HG03575 (cell line): ENCODE measurements around the gene ANXA8L1.
"Not testable (repeated sequence)": the region's sequence is repeated elsewhere in the genome, so short reads cannot be mapped to it uniquely, and the experiment has no call there.

Experiments used
- ATAC-seq: cut with Tn5 transposase; IDR thresholded peaks from one replicate; pipeline ENCODE4 v1.9.1; 2021; ENCODE audit not compliant: unreplicated experiment, insufficient number of reproducible peaks, low FRiP score; ENCODE audit errors: extremely low read depth

ANXA8L1 gene, protein sequence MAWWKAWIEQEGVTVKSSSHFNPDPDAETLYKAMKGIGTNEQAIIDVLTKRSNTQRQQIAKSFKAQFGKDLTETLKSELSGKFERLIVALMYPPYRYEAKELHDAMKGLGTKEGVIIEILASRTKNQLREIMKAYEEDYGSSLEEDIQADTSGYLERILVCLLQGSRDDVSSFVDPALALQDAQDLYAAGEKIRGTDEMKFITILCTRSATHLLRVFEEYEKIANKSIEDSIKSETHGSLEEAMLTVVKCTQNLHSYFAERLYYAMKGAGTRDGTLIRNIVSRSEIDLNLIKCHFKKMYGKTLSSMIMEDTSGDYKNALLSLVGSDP

DNA sequence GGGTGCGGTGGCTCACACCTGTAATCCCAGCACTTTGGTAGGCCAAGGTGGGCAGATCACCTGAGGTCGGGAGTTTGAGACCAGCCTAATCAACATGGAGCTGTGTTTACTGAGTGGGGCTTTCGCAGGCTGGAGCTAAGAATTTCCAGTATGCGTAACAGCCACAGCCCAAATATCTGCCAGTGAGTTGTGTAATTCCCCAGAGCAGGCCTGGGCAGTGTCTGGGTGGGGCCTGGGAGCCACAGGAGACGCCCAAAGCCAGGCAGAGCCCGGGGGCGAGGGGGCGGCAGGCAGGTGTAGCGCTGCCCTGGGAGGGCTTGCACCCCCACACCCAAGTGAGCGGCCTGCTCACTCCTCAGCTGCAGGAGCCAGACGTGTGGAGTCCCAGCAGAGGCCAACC is at the start of gene ANXA8L1:
Gene ANXA8L1 (plus strand): TSS at position 371 of the 400 bp plus-strand sequence. CDS start 76 bp downstream, outside the sequence.
- not testable (repeated sequence) for ATAC-seq

- ATAC-seq: no peak
Observed at GRCh38 chr10:46326066-46326465, 49.5 kb upstream of the ANXA8L1 start.

DNA sequence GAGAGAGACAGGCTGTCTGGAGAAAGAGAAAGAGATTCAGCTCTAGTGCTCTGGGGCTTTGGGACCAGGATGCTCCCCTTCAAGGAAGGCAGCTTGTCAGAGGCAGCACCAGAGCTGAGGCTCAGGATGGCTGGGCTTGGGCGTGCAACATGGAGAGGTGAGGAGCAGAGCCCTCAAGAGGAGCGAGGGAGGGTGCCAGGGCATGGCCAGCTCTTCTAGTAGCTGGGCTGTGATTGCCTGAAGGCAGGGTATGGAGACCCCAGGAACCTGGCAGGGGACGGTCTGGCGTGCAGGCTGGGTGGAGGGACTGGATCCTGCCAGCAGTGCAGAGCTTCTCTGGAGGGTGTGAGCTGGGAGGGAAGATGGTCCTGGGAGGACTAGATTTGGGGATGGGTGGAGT is 48.6 kb upstream of the ANXA8L1 start:
- no peak for ATAC-seq

DNA sequence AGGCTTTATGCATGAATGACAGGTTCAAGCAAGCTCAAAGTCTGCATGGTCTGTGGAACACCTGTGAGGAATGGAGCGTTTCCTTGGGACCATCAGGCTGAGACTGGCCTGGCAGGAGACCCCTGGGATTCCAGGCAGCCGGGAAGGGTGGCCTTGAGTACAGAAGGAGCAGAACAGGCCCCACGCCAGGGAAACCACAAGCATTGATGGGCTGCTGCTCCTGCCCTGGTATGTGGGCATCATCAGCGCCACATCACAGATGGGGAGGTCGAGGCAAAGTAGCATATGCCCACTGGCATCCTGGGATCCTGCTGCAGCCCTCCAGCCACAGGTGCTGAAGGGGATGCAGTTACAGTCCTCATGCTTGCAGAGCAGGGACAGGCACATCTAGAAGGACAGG is 47.9 kb upstream of the ANXA8L1 start:
- ATAC-seq: no peak

DNA sequence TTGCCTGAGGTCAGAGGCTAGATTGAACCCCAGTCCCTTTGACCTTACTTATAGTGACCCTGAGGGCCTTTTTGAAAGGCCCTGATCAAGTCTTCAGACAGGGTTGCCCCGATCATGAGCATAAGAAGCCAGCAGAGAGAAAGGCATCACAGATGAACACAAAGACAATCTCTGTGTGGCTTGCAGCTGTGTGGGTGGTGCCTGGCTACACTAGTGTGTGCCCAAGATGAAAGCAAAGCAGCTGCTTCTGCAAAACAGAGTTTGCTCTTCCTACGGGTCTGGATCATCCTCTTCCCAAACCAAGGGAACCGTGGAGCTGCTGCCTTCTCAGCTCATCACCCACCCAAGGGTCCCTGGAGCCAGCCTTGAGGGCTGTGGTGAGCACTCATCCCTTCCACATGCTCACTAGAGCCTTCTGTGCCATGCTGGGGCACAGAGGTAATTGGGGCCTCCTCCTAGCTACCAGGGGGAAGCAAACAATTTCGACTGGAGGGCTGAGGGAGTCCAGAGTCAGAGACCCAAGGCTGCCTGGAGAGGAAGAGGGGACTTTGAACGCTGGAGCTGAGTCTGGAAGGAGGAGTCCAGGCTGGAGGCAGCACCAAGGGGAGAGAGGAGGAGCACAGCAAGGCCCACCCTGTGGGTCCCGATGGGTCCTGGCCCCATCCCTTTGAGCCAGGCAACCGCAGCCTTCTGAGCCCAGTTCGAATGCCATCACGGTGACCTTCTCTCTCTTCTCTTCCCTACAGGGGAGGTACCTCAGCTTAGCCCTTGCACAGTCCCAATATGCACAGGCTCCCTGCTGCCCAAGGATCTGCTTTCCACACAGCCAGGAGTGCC is 46.5 kb upstream of the ANXA8L1 start:
- no peak for ATAC-seq

GRCh38 chr10:46329690-46330016 is 45.9 kb upstream of the ANXA8L1 start:
- ATAC-seq: no peak

GRCh38 chr10:46330894-46331293 is 44.7 kb upstream of the ANXA8L1 start:
- ATAC-seq: no peak

DNA sequence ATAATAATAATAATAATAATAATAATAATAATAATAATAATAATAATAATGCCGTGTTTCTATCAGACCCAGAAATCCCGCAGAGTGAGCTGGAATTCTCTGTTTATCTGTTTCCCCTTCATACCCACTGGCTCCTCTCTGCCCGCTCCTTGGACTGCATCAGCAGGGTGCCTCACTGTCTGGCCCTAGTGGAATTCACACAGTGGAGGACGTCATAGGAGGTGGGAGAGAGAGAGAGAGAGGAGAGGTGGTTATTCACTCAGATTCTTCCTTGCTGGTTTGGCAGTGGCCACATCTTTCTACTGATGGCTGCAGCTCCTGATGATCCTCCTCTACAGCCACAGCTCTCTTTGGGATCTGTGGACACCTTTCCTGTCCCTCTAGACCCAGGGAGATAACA is 10.1 kb upstream of the ANXA8L1 start:
- not testable (repeated sequence) for ATAC-seq

GRCh38 chr10:46367209-46367608 is 8.4 kb upstream of the ANXA8L1 start:
- ATAC-seq: not testable (repeated sequence)

DNA sequence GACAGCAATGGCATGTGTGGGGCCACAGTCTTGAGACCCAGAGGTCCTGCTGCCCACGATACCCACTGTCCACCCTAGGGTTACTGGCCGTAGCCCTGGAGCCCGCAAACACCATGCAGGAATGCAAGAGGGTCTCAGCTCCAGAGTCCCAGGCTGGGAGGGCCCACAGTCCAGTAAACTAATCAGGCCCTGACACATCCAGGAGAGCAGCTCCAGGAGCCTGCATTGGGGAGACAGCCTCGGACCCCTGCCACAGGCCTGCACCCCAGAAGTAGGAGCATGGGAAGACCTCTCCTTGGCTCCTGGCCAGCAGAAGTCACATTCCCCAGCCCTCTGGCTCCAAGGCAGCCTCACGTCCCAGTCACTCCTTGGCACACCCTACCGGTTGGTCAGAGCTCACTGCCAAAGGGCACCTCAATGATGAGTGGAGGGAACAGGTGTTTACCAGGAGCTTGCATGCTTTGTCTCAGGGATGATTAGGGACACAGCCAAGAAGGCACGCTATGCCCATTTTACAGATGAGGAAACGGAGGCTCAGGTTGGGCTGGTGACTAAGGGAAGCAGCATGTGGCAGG is 7.8 kb upstream of the ANXA8L1 start:
- ATAC-seq: not testable (repeated sequence)

DNA sequence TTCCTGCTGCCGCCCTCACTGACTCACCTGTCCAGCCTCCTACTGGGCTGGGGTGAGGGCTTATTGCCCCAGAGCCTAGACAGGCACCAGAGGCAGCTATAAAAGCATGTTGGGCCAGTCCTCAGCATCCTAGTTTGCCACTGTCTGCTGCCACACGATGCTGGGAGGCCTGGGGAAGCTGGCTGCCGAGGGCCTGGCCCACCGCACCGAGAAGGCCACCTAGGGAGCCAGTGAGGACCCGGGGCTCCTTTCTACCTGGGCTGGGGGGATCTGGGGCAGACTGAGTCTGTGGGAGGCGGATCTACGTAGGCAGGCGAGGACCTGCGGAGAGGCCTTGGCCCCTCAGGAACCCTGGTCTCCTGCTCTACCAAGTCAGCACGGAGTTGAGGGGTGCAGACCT is 6.6 kb upstream of the ANXA8L1 start:
- not testable (repeated sequence) for ATAC-seq

DNA sequence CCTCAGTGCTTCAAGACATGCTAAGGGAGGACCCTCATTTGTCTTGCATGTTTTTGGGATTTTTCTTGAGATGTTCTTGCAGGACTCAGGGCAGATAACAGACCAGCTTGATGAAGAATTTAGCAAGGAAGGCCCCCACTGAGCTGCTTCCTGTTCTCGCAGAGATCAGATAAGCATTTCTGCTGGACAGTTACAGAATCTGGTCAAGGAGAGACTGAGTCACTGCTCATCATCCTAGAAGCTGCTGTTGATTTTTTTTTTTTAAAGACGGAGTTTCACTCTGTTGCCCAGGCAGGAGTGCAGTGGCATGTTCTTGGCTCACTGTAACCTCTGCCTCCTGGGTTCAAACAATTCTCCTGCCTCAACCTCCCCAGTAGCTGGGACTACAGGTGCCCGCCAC is 1.2 kb upstream of the ANXA8L1 start:
- ATAC-seq: not testable (repeated sequence)

GRCh38 chr10:46377022-46377421 is 1.4 kb downstream of the ANXA8L1 start:
- ATAC-seq: not testable (repeated sequence)

DNA sequence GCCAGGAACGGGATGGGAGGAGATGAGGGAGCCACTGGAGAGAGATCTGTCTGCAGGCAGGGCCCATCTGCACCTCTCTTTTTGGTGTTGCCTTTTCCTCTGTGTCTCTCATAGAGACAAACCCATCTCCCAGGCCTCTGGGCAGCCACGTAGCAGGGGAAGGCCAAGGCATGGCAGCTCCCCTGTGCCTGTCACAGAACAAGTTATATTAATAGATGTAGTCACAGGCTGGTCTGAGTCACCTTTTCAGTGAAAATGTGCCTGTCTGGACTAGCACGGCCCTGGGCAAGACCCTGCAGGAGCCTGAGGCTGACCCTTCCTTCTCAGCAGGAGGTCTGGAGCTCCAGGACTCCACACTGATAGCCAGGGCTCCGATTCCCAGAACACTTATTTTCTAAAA is 2.1 kb downstream of the ANXA8L1 start:
- not testable (repeated sequence) for ATAC-seq

GRCh38 chr10:46378108-46378507 is 2.5 kb downstream of the ANXA8L1 start:
- not testable (repeated sequence) for ATAC-seq

DNA sequence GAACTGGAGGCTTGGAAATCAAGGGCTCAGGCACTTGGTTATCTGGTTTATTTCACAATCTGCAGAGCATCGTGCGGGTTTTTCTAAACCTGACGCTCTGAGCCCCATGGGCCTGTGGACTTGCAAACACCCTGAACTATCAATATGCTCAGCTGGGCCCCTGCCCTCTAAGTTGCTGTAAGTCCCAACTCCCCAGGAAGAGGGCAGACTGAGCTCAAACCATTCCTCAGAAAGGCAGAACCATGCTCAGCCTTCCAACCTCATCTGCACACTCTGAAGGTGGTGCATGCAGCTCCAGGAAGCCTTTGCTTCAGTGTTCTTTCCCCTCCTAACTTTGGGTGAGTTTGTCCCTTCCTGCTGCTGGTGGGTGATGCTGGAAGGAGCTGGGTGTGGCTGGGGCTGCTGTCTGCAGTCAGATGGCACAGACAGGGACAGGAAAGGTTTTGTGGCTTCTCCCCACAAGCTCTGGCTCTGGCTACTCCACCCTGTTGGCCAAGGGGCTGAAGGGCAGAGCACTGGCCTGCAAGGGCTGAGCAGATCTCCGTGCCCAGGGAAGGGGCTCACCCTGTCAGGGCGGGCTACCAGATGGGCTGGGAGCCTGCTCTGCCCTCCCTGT is 3.8 kb downstream of the ANXA8L1 start:
- ATAC-seq: not testable (repeated sequence)

DNA sequence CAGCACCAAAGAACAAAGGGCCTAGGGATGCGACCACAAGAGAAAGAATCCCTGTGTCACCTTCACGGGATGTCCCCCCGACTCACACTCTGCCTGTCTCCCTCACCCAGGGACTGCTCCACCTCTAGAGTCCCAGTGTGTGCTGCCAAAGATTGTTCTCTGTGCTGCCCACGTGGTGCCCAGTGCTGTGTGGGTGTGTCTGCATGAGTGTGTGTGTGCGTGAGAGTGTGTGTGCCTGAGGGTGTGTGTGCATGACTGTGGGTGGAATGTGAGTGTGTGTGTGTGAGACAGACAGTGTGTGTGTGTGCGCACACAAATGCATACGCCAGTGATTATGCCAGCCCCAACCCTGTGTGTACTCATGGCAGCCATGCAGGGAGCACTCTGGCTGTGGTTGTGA is 10.3 kb downstream of the ANXA8L1 start:
- ATAC-seq: not testable (repeated sequence)

DNA sequence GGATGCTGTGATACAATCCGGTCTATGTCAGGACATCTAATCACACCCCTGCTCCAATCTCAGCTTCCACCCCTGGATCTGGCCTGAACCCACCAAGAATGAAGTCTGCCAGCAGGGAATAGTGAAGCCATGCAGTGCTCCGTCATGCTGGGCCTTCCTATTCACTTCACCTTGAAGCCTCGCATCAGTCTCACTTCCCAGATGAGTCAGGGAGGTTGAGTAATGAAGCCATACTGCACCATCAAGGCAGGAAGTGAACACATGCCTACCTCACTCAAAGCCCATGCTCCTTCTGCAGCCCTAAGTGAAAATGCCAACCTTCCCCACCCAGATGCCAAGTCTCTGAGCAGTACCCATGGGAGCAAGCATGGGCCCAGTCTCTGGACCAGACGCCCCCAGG is 11.1 kb downstream of the ANXA8L1 start:
- not testable (repeated sequence) for ATAC-seq

DNA sequence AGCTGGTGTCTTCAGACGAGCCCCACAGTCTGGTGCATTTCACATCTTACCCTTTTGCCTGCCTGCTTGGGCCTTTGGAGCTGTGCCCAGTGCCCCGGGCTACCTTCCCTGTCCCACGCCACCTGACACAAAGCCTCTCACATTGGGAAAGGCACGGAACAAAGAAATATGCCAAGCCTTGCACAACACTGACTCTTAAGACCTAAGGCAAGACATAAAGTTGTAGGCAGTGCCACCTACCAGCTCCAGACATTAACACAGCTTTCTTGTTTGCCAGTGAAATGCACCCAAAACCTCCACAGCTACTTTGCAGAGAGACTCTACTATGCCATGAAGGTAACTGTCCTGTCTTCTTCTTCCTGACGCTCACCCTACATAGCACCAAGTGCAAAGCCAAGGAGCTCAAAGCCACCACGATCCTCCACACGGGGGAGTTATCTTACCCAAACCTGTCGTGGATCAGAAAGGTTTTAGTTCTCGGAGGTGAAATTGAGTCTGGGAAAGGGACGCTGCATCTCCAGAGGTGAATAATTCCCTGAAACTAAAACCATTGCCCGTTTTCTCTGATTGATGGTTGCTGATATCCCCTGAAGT is 11.8 kb downstream of the ANXA8L1 start:
- not testable (repeated sequence) for ATAC-seq
